HG03571 (cell line): ENCODE results near the gene NCAPD3.
A peak's percentile ranks its signal among the peaks of the same experiment; 100 is the strongest.
"Not testable (repeated sequence)": the region's sequence is repeated elsewhere in the genome, so short reads cannot be mapped to it uniquely, and the experiment has no call there.

Source experiments
- ATAC-seq: cut with Tn5 transposase; IDR thresholded peaks from one replicate; pipeline ENCODE4 v1.9.1; 2021; ENCODE audit not compliant: unreplicated experiment

The NCAPD3 gene

GRCh38 chr11:134224710-134225664 lies 1.2 kb upstream of the NCAPD3 start:
- ATAC-seq: peak; percentile 21

GRCh38 chr11:134223121-134223520 lies 646 bp downstream of the NCAPD3 start:
- ATAC-seq: no peak

- no peak for ATAC-seq
Observed at GRCh38 chr11:134216816-134217215, 7.0 kb downstream of the NCAPD3 start.

GRCh38 chr11:134215836-134216235 lies 7.9 kb downstream of the NCAPD3 start:
- ATAC-seq: no peak

GRCh38 chr11:134207538-134208239 lies 16.1 kb downstream of the NCAPD3 start:
- ATAC-seq: no peak

GRCh38 chr11:134206185-134206584 lies 17.6 kb downstream of the NCAPD3 start:
- no peak for ATAC-seq

- no peak for ATAC-seq
Observed at GRCh38 chr11:134205729-134206128, 18.0 kb downstream of the NCAPD3 start.

- ATAC-seq: no peak
Observed at GRCh38 chr11:134202661-134203060, 21.1 kb downstream of the NCAPD3 start.

- ATAC-seq: no peak
Observed at GRCh38 chr11:134200688-134201087, 23.1 kb downstream of the NCAPD3 start.

GRCh38 chr11:134199531-134199930 lies 24.2 kb downstream of the NCAPD3 start:
- ATAC-seq: no peak

GRCh38 chr11:134196756-134197155 lies 27.0 kb downstream of the NCAPD3 start:
- ATAC-seq: no peak

- not testable (repeated sequence) for ATAC-seq
Observed at GRCh38 chr11:134188092-134188491, 35.7 kb downstream of the NCAPD3 start.

GRCh38 chr11:134181707-134182106 lies 42.1 kb downstream of the NCAPD3 start:
- ATAC-seq: no peak

GRCh38 chr11:134178032-134178674 lies 45.6 kb downstream of the NCAPD3 start:
- no peak for ATAC-seq

GRCh38 chr11:134176284-134176683 lies 47.5 kb downstream of the NCAPD3 start:
- no peak for ATAC-seq

- ATAC-seq: no peak
Observed at GRCh38 chr11:134173296-134173695, 50.5 kb downstream of the NCAPD3 start.

GRCh38 chr11:134171951-134172350 lies 51.8 kb downstream of the NCAPD3 start:
- ATAC-seq: no peak

GRCh38 chr11:134170919-134171281 lies 52.9 kb downstream of the NCAPD3 start:
- no peak for ATAC-seq

- ATAC-seq: no peak
Observed at GRCh38 chr11:134170177-134170918, 53.4 kb downstream of the NCAPD3 start.

GRCh38 chr11:134164490-134165370 lies 59.0 kb downstream of the NCAPD3 start:
- ATAC-seq: no peak
